Vagina (tissue), 2 donors: ENCODE data around the gene DHRSX.
"Not testable (repeated sequence)": the region's sequence is repeated elsewhere in the genome, so short reads cannot be mapped to it uniquely, and the experiment has no call there.

Experiments used
- CTCF ChIP-seq, 3 experiments: fragments of 450-650 bp in 2 of 3; fragments of 200-600 bp in 1 of 3; sonication (generic) in 1 of 3; IDR thresholded peaks; one replicate each; pipeline ENCODE4 v1.5.1; 2017 to 2019; ENCODE audit warnings: antibody characterized with exemption in 3 of 3, mild to moderate bottlenecking in 2 of 3, moderate library complexity in 2 of 3
- POLR2A ChIP-seq, 2 donors: fragments of 450-650 bp; IDR thresholded peaks; one replicate each; pipeline ENCODE4 v1.6.1; 2017; ENCODE audit warnings: antibody characterized with exemption in 2 of 2, mild to moderate bottlenecking in 2 of 2, moderate library complexity in 2 of 2

- not testable (repeated sequence) for TF ChIP-seq CTCF, POLR2A (IDR thresholded peaks at IDR 0.05)
These were observed 37.3 kb downstream of the DHRSX start for GRCh38 chrX:2463481-2463880.
